OCI-LY3 (cell line): ENCODE results near the gene CIAO2B.
A peak's percentile ranks its signal among the peaks of the same experiment; 100 is the strongest.
"Not testable (repeated sequence)": the region's sequence is repeated elsewhere in the genome, so short reads cannot be mapped to it uniquely, and the experiment has no call there.

Source experiments
- H2AFZ ChIP-seq: fragments of 200-600, 300-600 bp; shearing (Covaris generic); 2 replicates; pipeline ENCODE4 v1.6.0; 2014; ENCODE audit warnings: antibody characterized with exemption, low read depth, low read length
- H3K27ac ChIP-seq: fragments of 200-600, 300-600 bp; sonication (generic); 2 replicates; pipeline ENCODE4 v1.5.1; 2014; ENCODE audit warnings: mild to moderate bottlenecking, low read length, moderate library complexity, mixed read lengths
- H3K27me3 ChIP-seq: fragments of 200-600, 300-600 bp; sonication (generic); 2 replicates; pipeline ENCODE4 v1.6.1; 2014; ENCODE audit warnings: low read depth, low read length, mixed read lengths
- H3K36me3 ChIP-seq: fragments of 200-600, 300-600 bp; sonication (generic); replicated peaks from 2 replicates; pipeline ENCODE3; 2014; ENCODE audit warnings: low read depth, low read length, mixed read lengths
- H3K4me1 ChIP-seq: fragments of 300-600, 200-600 bp; sonication (generic); 2 replicates; pipeline ENCODE4 v1.6.1; 2014; ENCODE audit warnings: low read length, mixed read lengths
- H3K4me2 ChIP-seq: fragments of 200-600, 300-600 bp; sonication (generic); 2 replicates; pipeline ENCODE4 v1.6.1; 2014; ENCODE audit warnings: low read length, mixed read lengths
- H3K4me3 ChIP-seq: fragments of 300-600, 200-600 bp; sonication (generic); 2 replicates; pipeline ENCODE4 v1.5.1; 2014; ENCODE audit warnings: antibody characterized with exemption, mild to moderate bottlenecking, low read length, moderate library complexity
- H3K79me2 ChIP-seq: fragments of 300-600, 200-600 bp; shearing (Covaris generic); 2 replicates; pipeline ENCODE4 v1.6.1; 2014; ENCODE audit warnings: mild to moderate bottlenecking, low read length, mixed read lengths
- H3K9ac ChIP-seq: fragments of 300-600, 200-600 bp; shearing (Covaris generic); 2 replicates; pipeline ENCODE4 v1.6.0; 2014; ENCODE audit warnings: mild to moderate bottlenecking, low read length, moderate library complexity
- H3K9me3 ChIP-seq: fragments of 200-600, 300-600 bp; shearing (Covaris generic); 2 replicates; pipeline ENCODE4 v1.6.1; 2014; ENCODE audit warnings: low read length, mixed read lengths; ENCODE audit not compliant: insufficient read depth
- H4K20me1 ChIP-seq: fragments of 200-600, 300-600 bp; sonication (generic); 2 replicates; pipeline ENCODE4 v1.6.1; 2016; ENCODE audit warnings: low read length, mixed read lengths; ENCODE audit not compliant: insufficient read depth
- EZH2phosphoT487 ChIP-seq: fragments of 200-600 bp; shearing (Covaris generic); IDR thresholded peaks from 2 replicates; pipeline ENCODE4 v1.6.1; 2018; ENCODE audit warnings: antibody characterized with exemption, mixed run types, low read depth
- TF ChIP-seq, protein P1 (sequence below): fragments of 200-600, 300-600 bp; sonication (generic); IDR thresholded peaks from 2 replicates; pipeline ENCODE4 v1.5.1; 2014; ENCODE audit warnings: antibody characterized with exemption, low read length, low read depth

Gene CIAO2B

DNA sequence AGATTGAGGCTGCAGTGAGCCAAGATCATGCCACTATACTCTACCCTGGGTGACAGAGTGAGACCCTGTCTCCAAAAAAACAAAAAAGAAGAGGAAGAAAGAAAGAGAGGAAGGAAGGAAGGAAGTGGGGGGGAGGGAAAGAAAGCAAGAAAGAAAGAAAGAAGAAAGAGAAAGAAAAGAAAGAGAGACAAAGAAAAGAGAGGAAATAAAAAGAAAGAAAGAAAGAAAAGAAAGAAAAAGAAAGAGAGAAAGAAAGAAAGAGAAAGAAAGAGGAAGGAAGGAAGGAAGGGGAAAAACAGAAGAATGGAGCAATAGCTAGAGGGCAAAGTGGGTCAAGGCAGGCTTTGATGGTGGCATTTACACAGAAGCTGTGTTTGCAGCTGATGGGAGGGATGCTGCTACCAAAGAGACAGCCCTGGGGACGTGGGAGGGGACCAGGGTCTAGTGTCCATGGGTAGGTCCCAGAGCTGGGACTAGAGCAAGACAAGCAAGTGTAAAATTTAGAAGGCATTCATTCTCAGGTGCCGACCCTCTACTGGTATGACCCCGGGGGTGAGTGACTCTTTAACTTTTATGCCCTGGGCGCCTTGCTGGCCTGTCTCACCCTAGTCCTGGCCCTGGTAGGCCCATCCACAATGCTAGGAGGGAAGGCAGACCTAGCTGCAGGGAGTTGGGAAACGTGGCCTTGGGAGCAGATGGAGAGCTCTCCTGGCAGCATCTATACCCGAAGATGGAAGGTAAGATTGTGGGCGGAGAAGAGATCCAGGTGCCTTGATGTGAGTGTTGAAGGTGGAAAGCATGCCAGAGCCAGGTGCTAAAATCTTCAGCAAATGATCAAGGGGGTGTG lies 24.9 kb upstream of the CIAO2B start:
- no peak overlapping the region for H3K27ac ChIP-seq
- peaks cover 12% of the 10 kb centered on the region for H3K36me3 ChIP-seq
- H3K79me2 ChIP-seq: peaks cover 17% of the 10 kb centered on the region
- H3K4me3 ChIP-seq: no peak overlapping the region
- no peak overlapping the region for H2AFZ ChIP-seq
- TF ChIP-seq EZH2phosphoT487: no peak
- TF ChIP-seq, protein P1, sequence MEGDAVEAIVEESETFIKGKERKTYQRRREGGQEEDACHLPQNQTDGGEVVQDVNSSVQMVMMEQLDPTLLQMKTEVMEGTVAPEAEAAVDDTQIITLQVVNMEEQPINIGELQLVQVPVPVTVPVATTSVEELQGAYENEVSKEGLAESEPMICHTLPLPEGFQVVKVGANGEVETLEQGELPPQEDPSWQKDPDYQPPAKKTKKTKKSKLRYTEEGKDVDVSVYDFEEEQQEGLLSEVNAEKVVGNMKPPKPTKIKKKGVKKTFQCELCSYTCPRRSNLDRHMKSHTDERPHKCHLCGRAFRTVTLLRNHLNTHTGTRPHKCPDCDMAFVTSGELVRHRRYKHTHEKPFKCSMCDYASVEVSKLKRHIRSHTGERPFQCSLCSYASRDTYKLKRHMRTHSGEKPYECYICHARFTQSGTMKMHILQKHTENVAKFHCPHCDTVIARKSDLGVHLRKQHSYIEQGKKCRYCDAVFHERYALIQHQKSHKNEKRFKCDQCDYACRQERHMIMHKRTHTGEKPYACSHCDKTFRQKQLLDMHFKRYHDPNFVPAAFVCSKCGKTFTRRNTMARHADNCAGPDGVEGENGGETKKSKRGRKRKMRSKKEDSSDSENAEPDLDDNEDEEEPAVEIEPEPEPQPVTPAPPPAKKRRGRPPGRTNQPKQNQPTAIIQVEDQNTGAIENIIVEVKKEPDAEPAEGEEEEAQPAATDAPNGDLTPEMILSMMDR: no peak
- no peak overlapping the region for H3K9ac ChIP-seq
- peaks cover 30% of the 10 kb centered on the region for H3K4me1 ChIP-seq
- H3K9me3 ChIP-seq: no peaks in the 10 kb centered on the region
- no peaks in the 10 kb centered on the region for H3K27me3 ChIP-seq
- H3K4me2 ChIP-seq: no peak overlapping the region
- no peaks in the 10 kb centered on the region for H4K20me1 ChIP-seq

DNA sequence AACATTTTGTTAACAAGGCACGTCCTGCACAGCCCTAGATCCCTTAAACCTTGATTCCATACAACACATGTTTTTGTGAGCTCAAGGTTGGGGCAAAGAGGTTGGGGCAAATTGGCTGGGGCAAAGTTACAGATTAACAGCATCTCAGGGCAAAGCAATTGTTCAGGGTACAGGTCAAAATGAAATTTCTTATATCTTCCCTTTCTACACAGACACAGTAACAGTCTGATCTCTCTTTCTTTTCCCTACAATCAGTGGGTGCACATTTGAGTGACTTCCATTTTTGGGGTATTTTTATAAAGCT lies 21.9 kb upstream of the CIAO2B start:
- not testable (repeated sequence) for H3K27me3 ChIP-seq, H3K27ac ChIP-seq, H3K9ac ChIP-seq, H3K9me3 ChIP-seq, H3K4me3 ChIP-seq, H4K20me1 ChIP-seq, H2AFZ ChIP-seq, H3K79me2 ChIP-seq, H3K4me2 ChIP-seq, H3K36me3 ChIP-seq
- H3K4me1 ChIP-seq: peaks cover 22% of the 10 kb centered on the region

DNA sequence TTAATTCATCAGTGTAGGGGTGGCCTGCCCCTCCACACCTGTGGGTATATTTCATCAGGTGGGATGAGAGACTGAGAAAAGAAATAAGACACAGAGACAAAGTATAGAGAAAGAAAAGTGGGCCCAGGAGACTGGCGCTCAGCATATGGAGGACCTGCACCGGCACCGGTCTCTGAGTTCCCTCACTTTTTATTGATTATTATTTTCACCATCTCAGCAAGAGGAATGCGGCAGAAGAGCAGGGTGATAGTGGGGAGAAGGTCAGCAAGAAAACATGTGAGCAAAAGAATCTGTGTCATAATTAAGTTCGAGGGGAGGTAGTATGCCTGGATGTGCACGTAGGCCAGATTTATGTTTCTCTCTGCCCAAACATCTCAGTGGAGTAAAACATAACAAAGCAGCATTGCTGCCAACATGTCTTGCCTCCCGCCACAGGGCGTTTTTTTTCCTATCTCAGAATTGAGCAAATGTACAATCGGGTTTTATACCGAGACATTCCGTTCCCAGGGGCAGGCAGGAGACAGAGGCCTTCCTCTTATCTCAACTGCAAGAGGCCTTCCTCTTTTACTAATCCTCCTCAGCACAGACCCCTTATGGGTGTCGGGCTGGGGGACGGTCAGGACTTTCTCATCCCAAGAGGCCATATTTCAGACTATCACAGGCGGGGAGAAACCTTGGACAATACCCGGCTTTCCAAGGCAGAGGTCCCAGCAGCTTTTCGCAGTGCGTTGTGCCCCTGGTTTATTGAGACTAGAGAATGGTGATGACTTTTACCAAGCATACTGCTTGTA lies 21.4 kb upstream of the CIAO2B start:
- H3K79me2 ChIP-seq, H4K20me1 ChIP-seq, H3K9ac ChIP-seq, H3K27ac ChIP-seq, H3K4me2 ChIP-seq, H3K9me3 ChIP-seq, H3K36me3 ChIP-seq, H2AFZ ChIP-seq, H3K4me3 ChIP-seq, H3K27me3 ChIP-seq: not testable (repeated sequence)
- peaks cover 21% of the 10 kb centered on the region for H3K4me1 ChIP-seq

DNA sequence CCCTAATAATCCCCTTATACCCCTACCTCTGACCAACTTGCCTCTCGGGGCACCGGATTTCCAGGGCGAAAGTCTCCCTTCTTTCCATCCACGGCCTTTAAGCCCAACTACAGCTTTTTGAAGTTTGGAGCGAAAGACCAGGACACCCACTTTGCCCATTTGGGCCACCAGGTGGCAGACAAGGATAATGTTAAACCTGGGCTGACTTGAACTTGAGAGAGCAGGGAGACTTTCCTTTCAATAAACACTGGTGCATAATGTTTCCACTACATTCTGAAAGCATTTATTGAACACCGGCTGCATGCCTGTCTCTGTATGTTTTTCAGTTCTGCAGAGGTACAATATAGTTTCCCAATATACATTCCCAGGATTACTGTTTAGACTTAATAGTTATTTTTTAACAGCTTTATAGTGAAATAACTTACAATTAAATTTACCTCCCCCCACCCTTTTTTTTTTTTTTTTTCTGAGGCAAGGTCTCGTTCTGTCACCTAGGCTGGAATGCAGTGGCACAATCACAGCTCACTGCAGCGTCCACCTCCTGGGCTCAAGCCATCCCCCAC lies 20.0 kb upstream of the CIAO2B start:
- Histone ChIP-seq H3K36me3 (no peaks in the 10 kb centered on the region), H3K9ac (no peak overlapping the region), H3K27me3 (peaks cover under 1% of the 10 kb centered on the region; the same call in 1 of the 2 replicates), H3K9me3 (no peaks in the 10 kb centered on the region), H3K4me1 (peaks cover 25% of the 10 kb centered on the region), H3K4me2 (no peak overlapping the region), H4K20me1 (no peaks in the 10 kb centered on the region), H3K4me3 (no peak overlapping the region), H3K79me2 (no peaks in the 10 kb centered on the region), H2AFZ (no peak overlapping the region), H3K27ac (no peak overlapping the region)
- TF ChIP-seq, protein P1: peak; percentile 87
- TF ChIP-seq EZH2phosphoT487: no peak
